ENCODE data around the gene GSAP. TPM values are rescaled to one million over a fixed set of nuclear protein-coding genes. Genes with fewer than 3 reads are reported as not detected.

GSAP gene
- total RNA-seq, 6 experiments from 2014 or later, result 14.1 to 34.6 (median 26.5) TPM

GRCh38 chr7:77354914-77355313, 61.2 kb downstream of the GSAP start:
- WGBS (ENCODE audit: insufficient coverage, low coverage, low lambda C conversion rate, missing lambda C conversion rate), result 76% methylated on average over 7 of the region's 9 CpGs
- intact Hi-C loops (cut with DNase I), result no loop called here
- no peak for DNase-seq
- H3K4me3 ChIP-seq, result no peak overlapping the region
- H3K36me3 ChIP-seq, result peaks cover 0 to 4% (median 0%) of the 10 kb centered on the region in 4 donors
- H3K27me3 ChIP-seq, result no peaks in the 10 kb centered on the region
- TF ChIP-seq CTCF (IDR thresholded peaks at IDR 0.05) (no peak), POLR2A (IDR thresholded peaks at IDR 0.05) (no peak)
- no peaks in the 10 kb centered on the region for H3K9me3 ChIP-seq
- no peaks in the 10 kb centered on the region for H3K4me1 ChIP-seq
- no peak overlapping the region for H3K27ac ChIP-seq
- no peak for ATAC-seq

- ATAC-seq, result no peak
- no peaks in the 10 kb centered on the region for H3K27me3 ChIP-seq
These were observed 61.7 kb downstream of the GSAP start for GRCh38 chr7:77354484-77354883.

GRCh38 chr7:77353911-77354310, 62.2 kb downstream of the GSAP start:
- ATAC-seq (no peak), DNase-seq (no peak)
- no peak for TF ChIP-seq POLR2A (IDR thresholded peaks at IDR 0.05)
- TF ChIP-seq CTCF (IDR thresholded peaks at IDR 0.05), result no peak
- intact Hi-C loops (cut with DNase I), result no loop called here
- Histone ChIP-seq H3K36me3 (peaks cover 0 to 4% (median 0%) of the 10 kb centered on the region in 4 donors), H3K9me3 (no peaks in the 10 kb centered on the region), H3K27me3 (no peaks in the 10 kb centered on the region), H3K27ac (no peak overlapping the region), H3K4me1 (no peaks in the 10 kb centered on the region), H3K4me3 (no peak overlapping the region)
- 79% methylated on average over 5 of the region's 6 CpGs for WGBS (ENCODE audit: insufficient coverage, low coverage, low lambda C conversion rate, missing lambda C conversion rate)

More at GRCh38 chr7:77354484-77354883, 61.7 kb downstream of the GSAP start:
- 61% methylated on average over 2 of the region's 2 CpGs for WGBS (ENCODE audit: insufficient coverage, low coverage, low lambda C conversion rate, missing lambda C conversion rate)
- H3K9me3 ChIP-seq, result no peaks in the 10 kb centered on the region
- H3K4me1 ChIP-seq, result no peaks in the 10 kb centered on the region
- H3K4me3 ChIP-seq, result no peak overlapping the region
- intact Hi-C loops (cut with DNase I), result no loop called here
- DNase-seq, result no peak
- TF ChIP-seq CTCF (IDR thresholded peaks at IDR 0.05), result no peak
- no peak for TF ChIP-seq POLR2A (IDR thresholded peaks at IDR 0.05)
- H3K27ac ChIP-seq, result no peak overlapping the region
- H3K36me3 ChIP-seq, result peaks cover 0 to 4% (median 0%) of the 10 kb centered on the region in 4 donors

GRCh38 chr7:77353407-77353721, 62.8 kb downstream of the GSAP start:
- Histone ChIP-seq H3K9me3 (no peaks in the 10 kb centered on the region), H3K27me3 (no peaks in the 10 kb centered on the region), H3K27ac (no peak overlapping the region), H3K36me3 (peaks cover 0 to 4% (median 0%) of the 10 kb centered on the region in 4 donors), H3K4me3 (no peak overlapping the region), H3K4me1 (no peaks in the 10 kb centered on the region)
- ATAC-seq, result no peak
- no peak for DNase-seq
- intact Hi-C loops (cut with DNase I), result no loop called here
- 70% methylated on average over 1 of the region's 1 CpG for WGBS (ENCODE audit: insufficient coverage, low coverage, low lambda C conversion rate, missing lambda C conversion rate)
- TF ChIP-seq CTCF (IDR thresholded peaks at IDR 0.05), result no peak
- no peak for TF ChIP-seq POLR2A (IDR thresholded peaks at IDR 0.05)

All from right lobe of liver (tissue), 6 donors.